Endothelial cell of umbilical vein (primary cell): Measurements from ENCODE around the gene ZNRF3.

Experiments
- JUN ChIP-seq: IDR thresholded peaks from 2 replicates; pipeline ENCODE4 v1.6.1; 2011; ENCODE audit warnings: borderline replicate concordance, low read depth; ENCODE audit not compliant: insufficient read length, insufficient read depth
- POLR2A ChIP-seq: IDR thresholded peaks from 2 replicates; pipeline ENCODE4 v1.6.1; 2012; ENCODE audit warnings: low read depth, mild to moderate bottlenecking, control low read depth, low read length
- POLR2AphosphoS5 ChIP-seq: IDR thresholded peaks from 2 replicates; pipeline ENCODE4 v1.6.1; 2012; ENCODE audit warnings: low read depth, mild to moderate bottlenecking, control low read depth, low read length, moderate library complexity; ENCODE audit not compliant: insufficient read depth
- TF ChIP-seq, protein P1 (sequence below), 2 donors: IDR thresholded peaks; 1 replicate in 1 of 2; 2 replicates in 1 of 2; pipeline ENCODE4 v1.5.1; 2011; ENCODE audit warnings: low read length in 2 of 2, mild to moderate bottlenecking in 2 of 2, moderate library complexity in 2 of 2, control low read depth in 1 of 2, inconsistent platforms in 1 of 2, low read depth in 1 of 2; ENCODE audit not compliant: insufficient read depth in 1 of 2; ENCODE audit errors: extremely low read depth in 1 of 2
- TF ChIP-seq, protein P2 (sequence below): IDR thresholded peaks from 2 replicates; pipeline ENCODE4 v1.6.1; 2011; ENCODE audit not compliant: insufficient read depth, insufficient read length

DNA sequence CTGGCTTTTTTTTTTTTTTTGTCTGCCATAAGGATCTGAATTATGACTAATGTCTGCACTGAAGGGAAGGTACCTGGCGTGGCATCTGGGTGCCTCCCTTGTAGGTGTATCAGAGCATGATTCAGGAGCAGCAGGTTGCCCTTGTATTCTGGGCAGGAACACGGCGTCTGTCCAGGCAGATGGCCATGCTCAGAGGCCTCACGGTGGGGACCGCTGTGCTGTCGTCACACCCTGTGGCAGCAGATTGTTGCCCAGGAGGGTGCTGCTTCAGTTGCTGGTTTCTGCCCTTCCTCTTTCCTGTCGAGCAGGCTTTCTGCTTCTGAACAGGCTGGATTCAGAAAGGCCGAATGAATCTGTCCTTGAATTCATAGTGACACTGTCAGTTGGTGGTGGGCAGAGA is 11.0 kb downstream of the ZNRF3 start:
- TF ChIP-seq, protein P1, sequence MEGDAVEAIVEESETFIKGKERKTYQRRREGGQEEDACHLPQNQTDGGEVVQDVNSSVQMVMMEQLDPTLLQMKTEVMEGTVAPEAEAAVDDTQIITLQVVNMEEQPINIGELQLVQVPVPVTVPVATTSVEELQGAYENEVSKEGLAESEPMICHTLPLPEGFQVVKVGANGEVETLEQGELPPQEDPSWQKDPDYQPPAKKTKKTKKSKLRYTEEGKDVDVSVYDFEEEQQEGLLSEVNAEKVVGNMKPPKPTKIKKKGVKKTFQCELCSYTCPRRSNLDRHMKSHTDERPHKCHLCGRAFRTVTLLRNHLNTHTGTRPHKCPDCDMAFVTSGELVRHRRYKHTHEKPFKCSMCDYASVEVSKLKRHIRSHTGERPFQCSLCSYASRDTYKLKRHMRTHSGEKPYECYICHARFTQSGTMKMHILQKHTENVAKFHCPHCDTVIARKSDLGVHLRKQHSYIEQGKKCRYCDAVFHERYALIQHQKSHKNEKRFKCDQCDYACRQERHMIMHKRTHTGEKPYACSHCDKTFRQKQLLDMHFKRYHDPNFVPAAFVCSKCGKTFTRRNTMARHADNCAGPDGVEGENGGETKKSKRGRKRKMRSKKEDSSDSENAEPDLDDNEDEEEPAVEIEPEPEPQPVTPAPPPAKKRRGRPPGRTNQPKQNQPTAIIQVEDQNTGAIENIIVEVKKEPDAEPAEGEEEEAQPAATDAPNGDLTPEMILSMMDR (IDR thresholded peaks at IDR 0.05; ENCODE audit: extremely low read depth in 1 of 2, insufficient read depth in 1 of 2, low read depth in 1 of 2, low read length in 2 of 2), result no peak
- TF ChIP-seq POLR2AphosphoS5 (no peak), POLR2A (no peak), JUN (no peak)
- TF ChIP-seq, protein P2, sequence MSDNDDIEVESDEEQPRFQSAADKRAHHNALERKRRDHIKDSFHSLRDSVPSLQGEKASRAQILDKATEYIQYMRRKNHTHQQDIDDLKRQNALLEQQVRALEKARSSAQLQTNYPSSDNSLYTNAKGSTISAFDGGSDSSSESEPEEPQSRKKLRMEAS, result no peak
